Ramos (cell line): ENCODE data around the gene GRPEL2.

Experiments
- in situ Hi-C: fragments of 300-500 bp; cut with MboI; formaldehyde crosslinking; loops from one replicate; pipeline ENCODE4 v1.14.3; 2022; ENCODE audit warnings: low sequenced_read_pairs; ENCODE audit not compliant: unreplicated experiment

Gene GRPEL2, protein sequence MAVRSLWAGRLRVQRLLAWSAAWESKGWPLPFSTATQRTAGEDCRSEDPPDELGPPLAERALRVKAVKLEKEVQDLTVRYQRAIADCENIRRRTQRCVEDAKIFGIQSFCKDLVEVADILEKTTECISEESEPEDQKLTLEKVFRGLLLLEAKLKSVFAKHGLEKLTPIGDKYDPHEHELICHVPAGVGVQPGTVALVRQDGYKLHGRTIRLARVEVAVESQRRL

DNA sequence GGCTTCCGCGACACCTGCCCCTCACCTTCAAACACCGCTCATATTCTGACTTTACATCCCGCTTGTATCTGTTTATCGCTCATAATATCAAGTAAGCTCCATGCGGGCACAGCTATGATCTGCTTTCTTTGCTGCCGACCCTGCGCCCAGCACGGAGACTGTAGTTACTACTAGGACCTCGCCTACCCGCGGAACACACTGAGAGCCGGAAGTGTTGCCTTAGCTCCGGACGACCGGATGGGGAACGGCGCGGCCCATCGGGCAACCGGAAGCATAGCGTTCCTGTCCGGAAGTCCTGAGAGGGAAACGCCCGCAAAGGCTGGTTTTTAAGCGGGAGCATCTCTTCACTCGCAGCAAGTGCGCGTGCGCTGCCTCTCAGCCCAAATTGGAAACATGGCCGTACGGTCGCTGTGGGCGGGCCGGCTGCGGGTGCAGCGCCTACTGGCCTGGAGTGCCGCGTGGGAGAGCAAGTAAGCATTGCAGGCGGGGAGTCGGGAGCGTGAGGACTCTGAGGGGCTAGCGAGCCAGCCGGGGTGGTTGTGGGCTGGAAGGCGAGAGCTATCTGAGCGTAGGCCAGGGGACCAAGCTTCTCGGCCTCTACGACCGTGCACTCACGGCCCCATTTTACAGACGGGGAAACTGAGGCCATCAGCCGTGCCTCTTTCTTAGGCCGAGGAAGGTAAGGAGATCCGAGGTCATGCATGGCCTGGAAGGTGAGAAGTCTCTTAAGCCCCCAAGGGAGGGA, at the start of gene GRPEL2:
TSS of gene GRPEL2 (plus strand) at position 353 of the 745 bp plus-strand sequence. CDS start at position 394, 41 bp downstream.
- in situ Hi-C loops = no loop called here

DNA sequence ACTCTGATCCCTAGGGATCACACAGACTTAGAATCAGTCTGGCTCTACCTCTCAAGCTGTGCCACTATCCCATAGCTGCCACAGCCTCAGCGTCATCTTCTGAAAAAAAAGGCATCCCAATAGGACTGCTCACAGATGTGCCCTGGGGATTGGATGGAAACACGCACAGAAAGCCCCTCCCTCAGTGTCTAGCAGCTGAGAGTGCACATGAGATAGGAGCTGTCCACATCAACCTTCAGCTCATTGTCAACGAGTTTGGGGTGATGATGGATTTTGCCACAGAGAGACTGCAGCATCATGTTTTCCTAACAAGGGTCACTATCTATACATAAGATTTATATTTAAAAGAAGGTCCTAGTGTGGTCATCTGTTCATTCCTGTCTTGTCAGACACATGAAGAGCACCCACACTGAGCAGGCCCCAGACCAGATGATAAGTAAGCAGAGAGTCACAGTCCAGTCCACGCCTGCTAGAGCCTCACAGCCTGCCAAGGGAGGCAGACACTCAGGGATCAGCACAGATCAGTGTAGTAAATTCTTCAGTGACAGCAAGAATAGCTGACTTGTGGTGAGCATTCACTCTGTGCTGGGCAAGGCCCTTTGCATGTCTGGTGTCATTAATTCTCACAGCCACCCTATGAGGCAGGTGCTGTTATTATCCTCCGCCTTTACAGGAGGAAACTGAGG, 47.8 kb upstream of the GRPEL2 start:
- in situ Hi-C loops = no loop called here

DNA sequence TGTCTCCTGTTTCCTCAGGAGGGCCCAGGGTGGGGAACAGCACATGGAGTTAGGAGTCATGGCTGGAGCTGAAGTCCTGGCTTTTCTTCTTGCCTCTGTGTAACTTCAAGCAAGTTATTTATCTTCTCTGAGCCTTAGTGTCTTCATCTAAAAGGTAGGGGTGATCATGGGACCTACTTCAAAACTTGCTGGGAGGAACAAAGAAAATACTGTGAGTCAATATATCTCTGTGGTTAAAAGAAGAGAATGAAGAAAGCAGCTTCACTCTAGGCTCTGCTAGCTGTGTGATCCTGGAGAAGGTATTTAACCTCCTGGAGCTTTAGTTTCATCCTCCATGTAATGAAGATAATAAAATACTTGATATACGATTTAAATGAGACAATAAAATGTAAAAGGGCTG, 47.1 kb upstream of the GRPEL2 start:
- in situ Hi-C loops = no loop called here

DNA sequence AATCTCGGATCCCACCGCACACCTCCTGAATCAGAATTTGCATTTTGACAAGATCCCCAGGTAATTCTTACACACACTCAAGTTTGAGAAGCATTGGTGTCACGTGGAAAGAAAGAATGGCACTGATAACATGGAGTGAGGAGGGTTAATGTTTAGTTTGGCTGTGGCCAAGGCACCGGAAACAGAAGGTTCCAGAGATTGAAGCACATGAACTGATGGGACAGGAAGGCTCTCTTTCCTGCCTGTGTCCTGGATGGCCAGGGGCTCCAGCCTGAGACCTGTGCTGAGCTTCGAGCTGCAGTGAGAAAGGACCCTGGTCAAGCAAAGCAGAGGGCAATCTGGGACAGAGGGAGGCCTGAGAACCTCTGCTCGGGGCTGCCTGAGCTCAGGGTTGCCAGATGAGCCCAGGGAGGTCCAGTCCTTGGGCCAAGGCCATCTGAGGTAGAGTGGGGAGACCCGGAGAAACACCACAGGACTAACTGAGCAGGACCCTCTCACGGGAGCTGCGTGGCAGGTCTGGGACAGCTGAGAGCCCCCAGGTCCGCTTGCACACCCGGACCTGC, 46.4 kb upstream of the GRPEL2 start:
- in situ Hi-C loops = no loop called here

DNA sequence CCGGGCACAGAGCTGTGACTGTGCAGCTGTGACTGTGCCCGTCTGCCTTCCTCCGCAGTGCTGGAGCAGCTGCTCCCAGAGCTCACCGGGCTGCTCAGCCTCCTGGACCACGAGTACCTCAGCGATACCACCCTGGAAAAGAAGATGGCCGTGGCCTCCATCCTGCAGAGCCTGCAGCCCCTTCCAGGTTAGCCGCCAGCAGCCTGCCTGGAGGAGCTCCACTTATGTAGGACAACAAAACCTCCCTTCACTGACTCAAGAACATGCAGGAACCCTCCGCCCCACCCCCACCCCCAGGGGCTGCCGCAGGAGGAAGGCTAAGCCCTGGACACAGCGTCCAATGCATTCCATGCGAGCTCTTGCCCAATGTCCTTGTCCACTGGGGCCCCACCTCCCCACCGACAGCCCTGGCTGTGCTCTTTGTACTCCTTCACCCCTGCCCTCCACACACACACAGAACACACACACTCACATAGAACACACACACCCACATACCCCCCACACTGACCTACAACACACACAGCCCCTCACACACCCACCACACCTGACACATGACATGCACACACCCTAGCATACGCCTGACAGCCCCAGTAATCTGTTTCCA, 45.7 kb upstream of the GRPEL2 start:
- in situ Hi-C loops = loop anchor here (25.0 kb wide), 1 partner anchor 263 kb away; the partner anchor contains the start of gene CSNK1A1

DNA sequence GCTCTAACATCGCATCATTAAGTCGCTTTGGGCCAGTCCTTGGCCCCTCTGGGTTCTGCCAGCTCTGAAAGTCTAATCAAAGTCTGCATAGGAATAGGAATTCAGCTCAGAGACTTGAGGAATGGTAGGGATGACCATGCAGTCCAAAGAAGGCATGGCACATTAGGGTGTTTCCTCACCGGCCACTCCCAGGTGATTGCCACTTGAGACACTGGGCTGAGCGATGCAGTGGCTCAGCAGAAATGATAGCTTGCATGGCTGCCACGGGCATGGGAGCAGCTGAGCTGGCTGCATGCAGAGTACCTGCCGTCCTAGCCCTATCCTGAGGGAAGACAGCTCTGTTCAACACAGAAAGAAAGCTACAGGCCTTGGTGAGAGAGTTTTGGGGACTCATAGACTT, 44.9 kb upstream of the GRPEL2 start:
- in situ Hi-C loops = loop anchor here (25.0 kb wide), 1 partner anchor 262 kb away; the partner anchor contains the start of gene CSNK1A1

DNA sequence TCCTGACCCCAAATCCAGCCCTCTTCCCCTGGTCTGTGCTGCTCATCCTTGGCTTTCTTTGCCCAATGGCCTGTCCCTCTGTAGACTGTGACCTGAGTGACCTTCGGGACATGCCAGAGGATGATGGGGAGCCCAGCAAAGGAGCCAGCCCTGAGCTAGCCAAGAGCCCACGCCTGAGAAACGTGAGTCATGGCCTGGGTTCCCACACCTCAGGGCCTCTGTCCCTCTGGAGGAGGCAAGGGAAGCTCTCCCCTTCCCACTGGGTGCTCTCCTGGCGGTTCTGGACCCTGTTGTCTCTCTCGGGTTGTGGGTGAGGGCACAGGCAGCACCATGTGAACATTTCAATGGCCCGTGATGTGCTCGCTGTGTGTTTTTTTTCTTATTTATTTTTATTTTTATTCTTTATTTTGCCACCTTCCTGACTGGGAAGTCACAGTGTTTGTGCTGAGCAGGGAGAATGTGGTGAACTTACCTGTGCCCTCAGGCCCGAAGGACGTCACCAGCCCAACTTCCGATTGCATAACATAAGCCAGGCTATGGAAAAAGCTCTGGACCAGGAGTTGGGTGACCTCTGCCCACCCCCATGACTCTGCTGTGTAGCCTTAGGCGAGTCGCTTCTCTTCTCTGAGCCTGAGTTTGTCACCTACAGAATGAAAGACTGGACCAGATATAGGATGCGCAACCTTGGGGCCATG, 44.1 kb upstream of the GRPEL2 start:
- in situ Hi-C loops = loop anchor here (25.0 kb wide), 1 partner anchor 261 kb away; the partner anchor contains the start of gene CSNK1A1

DNA sequence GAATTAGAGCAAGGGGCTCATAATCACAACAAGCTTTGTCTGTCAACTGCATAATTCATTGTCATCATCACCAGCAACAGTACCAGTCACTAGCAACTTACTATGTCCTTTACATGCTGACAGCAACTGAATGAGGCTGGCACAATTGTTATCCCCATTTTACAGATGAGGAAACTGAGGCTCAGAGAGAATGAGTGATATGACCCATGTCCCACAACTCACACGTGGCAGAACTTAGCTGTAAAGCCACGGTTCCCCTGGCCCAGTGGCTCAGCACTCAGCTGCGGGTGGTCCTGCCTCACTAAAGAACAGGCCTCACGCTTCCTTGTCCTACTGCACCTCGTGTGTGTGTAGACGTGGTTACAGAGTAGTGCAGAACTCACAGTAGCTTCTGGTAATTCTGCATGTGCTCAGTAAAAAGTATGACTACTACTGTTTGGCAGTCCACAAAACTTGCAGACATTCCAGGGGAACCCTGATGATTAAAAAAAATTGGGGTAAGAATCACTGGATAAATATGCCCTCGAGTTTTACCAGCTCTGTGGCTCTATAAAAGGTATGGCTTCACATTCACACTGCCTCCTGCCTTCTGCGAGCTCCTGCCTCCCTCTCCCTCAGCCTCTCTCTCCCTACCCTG, 43.4 kb upstream of the GRPEL2 start:
- in situ Hi-C loops = loop anchor here (25.0 kb wide), 1 partner anchor 260 kb away; the partner anchor contains the start of gene CSNK1A1

DNA sequence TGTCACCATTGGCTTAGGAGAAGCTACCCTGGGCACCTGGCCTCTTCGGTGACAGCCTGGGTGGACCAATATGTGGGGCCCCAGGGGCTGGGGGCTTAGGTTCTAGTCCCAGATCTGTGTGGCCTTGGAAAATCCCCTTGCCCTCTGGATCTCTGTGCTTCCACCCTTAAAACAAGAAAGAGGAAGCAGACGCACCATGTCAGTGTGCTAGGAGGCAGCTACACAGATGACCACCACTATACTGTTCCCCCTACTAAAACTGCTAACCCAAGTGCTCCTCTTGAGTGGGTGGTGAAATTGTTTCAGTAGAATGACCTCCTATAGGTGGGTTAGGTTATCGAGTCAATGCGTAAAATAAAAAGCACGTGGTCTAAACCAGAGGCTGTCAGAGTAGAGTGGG, 42.7 kb upstream of the GRPEL2 start:
- in situ Hi-C loops = loop anchor here (25.0 kb wide), 1 partner anchor 260 kb away; the partner anchor contains the start of gene CSNK1A1

DNA sequence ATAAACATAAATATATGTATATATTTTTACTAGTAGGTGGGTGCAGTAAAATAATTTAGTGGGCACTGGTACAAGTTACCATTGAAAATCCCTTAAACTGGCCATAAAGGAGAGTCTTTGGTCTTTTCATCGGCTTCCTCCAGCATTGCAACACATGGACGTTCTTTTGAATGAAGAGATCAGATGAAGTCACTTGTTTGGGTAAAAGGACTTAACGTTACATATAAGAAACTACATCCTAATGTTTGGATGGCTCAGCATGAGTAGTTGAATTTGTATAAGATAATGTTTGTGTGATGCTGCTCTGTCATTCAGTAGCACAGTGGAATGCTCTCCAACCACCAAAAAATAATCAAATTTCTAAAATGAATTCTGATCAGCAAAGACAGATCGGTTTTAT, 42.1 kb upstream of the GRPEL2 start:
- in situ Hi-C loops = loop anchor here (25.0 kb wide), 1 partner anchor 259 kb away; the partner anchor contains the start of gene CSNK1A1

DNA sequence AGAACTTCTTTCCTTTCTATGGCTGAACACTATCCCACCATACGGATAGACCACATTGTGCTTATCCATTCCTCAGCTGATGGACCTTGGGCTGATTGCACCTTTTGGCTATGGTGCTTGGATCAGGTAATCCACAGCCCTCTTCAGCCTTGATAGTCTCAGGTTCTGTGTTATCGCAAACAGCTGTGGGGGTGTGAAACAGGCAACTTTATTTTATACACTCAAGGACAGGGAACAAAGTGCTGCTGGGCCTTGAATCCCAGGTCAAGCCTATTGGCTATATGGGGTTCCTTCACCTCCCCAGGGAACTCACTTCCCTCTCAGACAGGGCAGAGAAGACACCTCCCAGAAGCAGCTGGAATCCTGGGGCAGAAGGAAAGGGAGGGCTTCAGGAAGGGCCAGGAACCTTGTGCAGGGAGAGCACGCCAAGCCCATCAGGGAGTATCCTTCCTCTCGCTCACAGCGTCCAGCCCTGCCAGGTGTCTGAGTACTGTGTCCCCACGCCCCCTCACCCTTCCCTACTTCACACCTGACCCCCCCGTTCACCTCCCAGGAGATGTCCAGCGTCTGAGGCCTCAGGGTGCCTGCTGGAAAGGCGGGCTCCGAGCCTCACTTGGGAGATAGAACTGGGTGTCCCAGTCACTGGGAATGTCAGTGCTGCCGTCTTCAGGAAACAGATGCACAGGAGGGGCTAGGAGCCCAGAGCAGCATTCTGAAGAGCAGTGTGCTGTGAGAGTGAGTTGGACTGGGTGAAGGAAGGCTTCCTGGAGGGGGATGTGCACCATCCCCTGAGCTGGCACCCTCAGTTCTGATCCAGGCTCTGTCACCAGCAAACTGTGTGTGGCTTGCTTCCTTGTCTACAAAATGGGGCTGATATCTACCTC, 40.9 kb upstream of the GRPEL2 start:
- in situ Hi-C loops = loop anchor here (25.0 kb wide), 1 partner anchor 258 kb away; the partner anchor contains the start of gene CSNK1A1

DNA sequence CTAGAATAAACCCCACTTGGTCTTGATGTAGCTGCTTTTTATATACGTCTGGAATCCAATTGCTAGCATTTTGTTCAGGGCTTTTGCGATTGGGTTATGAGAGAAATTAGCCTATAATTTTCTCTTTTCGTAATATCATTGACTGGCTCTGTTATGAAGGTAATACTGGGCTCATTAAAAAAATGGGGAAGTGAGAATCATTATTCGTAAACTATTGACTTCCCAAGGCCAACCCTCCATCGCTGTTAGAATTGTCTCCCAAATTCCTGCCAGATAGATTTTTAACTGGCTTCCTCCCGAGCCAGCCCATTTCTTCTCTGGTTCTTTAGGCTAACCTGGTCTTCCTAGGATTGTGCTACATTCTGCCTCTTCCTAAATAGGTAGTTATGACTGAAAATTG, 35.9 kb upstream of the GRPEL2 start:
- in situ Hi-C loops = loop anchor here (25.0 kb wide), 1 partner anchor 253 kb away; the partner anchor contains the start of gene CSNK1A1

DNA sequence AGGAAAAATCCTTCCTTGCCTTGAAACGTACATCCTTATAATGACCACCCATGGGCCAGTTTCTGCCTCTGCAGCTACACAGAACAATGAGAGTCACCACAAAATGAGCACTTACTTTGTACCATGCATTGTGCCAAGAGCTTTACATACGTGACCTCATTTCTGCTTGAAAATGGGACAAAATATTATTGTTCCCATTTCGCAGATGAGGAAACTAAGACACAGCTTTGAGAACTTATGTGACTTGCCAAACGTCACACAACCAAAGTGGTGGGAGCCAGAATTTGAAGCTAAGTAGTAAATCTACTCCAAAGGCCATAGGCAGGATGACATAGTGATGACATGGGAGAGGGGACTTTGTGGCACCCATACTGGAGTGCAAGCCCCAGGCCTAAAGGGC, 34.8 kb upstream of the GRPEL2 start:
- in situ Hi-C loops = loop anchor here (25.0 kb wide), 1 partner anchor 252 kb away; the partner anchor contains the start of gene CSNK1A1

DNA sequence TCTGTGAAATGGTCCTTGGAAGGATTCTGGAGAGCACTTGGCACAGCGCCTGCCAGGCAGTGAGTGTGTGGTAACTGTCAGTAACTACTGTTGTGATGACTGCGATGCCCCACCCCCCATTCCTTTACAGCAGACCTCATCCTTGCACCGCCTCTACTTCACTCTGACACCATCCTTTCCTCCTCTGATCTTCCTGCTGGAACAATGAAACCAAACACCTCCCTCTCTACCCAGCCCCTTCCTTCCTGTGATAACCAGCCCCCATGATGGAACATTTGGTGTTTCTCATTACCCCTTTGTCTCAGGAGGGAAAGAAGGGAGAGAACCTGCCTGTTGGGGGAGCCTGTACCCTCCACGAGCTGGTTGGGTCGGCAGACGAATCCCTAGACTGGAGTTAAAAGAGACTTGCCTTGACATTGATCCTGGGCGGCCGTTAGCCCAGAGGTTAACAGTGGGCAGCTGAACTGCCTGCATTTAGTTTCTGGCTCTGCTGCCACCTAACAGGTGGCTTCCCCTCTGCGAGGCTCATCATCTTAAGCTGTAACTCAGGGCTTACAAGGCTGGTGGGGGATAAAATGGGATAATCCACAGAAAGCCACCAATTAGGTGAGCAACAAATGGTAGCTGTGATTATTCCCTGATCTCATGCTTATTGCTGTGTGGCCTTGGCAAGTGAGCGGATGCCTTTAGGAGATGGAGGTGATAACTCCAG, 34.2 kb upstream of the GRPEL2 start:
- in situ Hi-C loops = loop anchor here (25.0 kb wide), 1 partner anchor 251 kb away; the partner anchor contains the start of gene CSNK1A1

DNA sequence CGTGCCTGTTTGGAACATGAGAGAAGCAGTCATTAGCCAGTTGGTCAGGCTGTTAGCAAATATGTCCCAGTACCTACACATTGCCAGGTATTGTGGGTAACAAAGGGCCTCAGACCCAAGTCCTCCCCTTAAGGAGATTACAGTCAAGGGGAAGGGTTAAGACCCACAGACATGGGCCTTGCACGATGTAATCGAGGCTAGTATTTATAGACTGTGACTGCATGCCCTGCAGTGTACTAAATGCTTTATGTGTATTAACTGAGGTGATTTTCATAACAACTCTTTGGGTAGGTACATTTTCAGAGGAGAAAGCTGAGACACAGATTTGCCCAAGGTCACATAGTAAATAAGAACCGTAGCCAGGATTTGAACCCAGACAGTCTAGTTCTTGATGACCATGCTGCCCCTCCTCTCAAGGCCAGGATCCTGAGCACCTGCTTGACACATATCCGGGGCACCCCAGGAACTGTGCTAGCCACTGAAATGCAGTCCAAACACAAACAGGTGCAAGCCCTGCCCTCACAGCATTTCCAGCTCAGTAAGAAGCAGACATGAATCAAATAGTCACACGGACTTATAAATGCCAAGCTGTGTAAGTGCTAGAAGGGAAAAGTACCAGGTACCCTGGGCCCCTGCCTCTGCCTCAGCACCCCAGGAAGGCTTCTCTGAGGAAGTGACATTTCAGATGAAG, 32.0 kb upstream of the GRPEL2 start:
- in situ Hi-C loops = loop anchor here (25.0 kb wide), 1 partner anchor 249 kb away; the partner anchor contains the start of gene CSNK1A1

DNA sequence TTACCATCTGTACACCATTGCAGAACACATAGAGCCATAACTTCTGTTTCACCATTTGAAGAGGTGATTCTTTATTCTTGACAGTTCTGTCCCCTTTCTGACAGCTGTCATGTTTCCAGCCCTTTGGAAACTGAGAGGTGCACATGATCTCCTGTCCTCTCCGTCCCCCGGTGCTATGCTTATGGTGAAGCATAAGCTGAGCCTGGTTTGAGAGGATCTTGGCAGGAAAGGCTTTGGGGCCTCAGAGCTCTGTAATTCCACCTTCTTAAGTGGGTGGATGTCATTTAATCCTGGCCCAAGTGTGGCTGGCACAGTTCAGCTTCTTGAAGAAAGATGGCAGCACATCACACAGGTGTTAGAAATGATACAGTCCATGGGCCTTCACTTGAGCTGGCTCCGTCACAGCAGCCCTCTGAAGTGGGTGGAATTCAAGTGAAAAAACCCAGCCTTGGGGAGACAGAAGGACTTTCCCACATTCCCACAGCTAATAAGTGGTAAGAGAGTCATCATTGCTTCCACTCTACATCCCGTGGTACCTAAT, 30.7 kb upstream of the GRPEL2 start:
- in situ Hi-C loops = loop anchor here (25.0 kb wide), 1 partner anchor 248 kb away; the partner anchor contains the start of gene CSNK1A1
